H1 (cell line): ENCODE measurements around the gene RASL10B. TPM values are rescaled to one million over a fixed set of nuclear protein-coding genes. Genes with fewer than 3 reads are reported as not detected.

ENCODE experiments used
- CTCF ChIA-PET: fragments of 300-600 bp; sonication (Branson Sonifier 250); formaldehyde crosslinking; loops from one replicate; lab custom pipeline; 2021; ENCODE audit not compliant: partially characterized antibody; lab: Charles Lee
- POLR2A ChIA-PET: fragments of 300-600 bp; sonication (Branson Sonifier 250); formaldehyde crosslinking; loops from one replicate; lab custom pipeline; 2021; ENCODE audit warnings: inconsistent platforms; ENCODE audit not compliant: partially characterized antibody; lab: Charles Lee
- DNase-seq, 2 experiments: peaks; one replicate each; pipeline versions ENCODE4 v3.0.0 to v3.0.0-alpha.2; 2010 to 2022; ENCODE audit warnings: low spot score in 2 of 2, low read depth in 1 of 2, mixed read lengths in 1 of 2
- FAIRE-seq: peaks from 2 replicates; lab custom pipeline; 2011; peaks lifted over from hg19 to GRCh38; lab: Jason Lieb, UNC
- H2AFZ ChIP-seq: 2 replicates; pipeline ENCODE4 v1.8.1; 2012; ENCODE audit warnings: low read length, inconsistent platforms
- H2AK5ac ChIP-seq: 2 replicates; pipeline ENCODE4 v1.6.1; 2013; ENCODE audit warnings: low read depth, low read length
- H2BK120ac ChIP-seq: replicated peaks from 2 replicates; pipeline ENCODE3; 2013; ENCODE audit warnings: low read depth, low read length, inconsistent platforms
- H2BK12ac ChIP-seq: 2 replicates; pipeline ENCODE4 v1.6.1; 2013; ENCODE audit warnings: low read depth, low read length
- H2BK15ac ChIP-seq: 2 replicates; pipeline ENCODE4 v1.6.1; 2013; ENCODE audit warnings: low read length
- H2BK20ac ChIP-seq: 2 replicates; pipeline ENCODE4 v1.6.1; 2013; ENCODE audit warnings: low read length
- H2BK5ac ChIP-seq: 2 replicates; pipeline ENCODE4 v1.6.1; 2013; ENCODE audit warnings: low read depth, low read length
- H3K14ac ChIP-seq: 2 replicates; pipeline ENCODE4 v1.6.1; 2013; ENCODE audit warnings: inconsistent platforms; ENCODE audit not compliant: insufficient read length
- H3K18ac ChIP-seq: 2 replicates; pipeline ENCODE4 v1.6.1; 2013; ENCODE audit warnings: low read length; ENCODE audit errors: extremely low read depth
- H3K23ac ChIP-seq: 2 replicates; pipeline ENCODE4 v1.6.1; 2013; ENCODE audit warnings: inconsistent platforms; ENCODE audit not compliant: insufficient read length
- H3K23me2 ChIP-seq: 2 replicates; pipeline ENCODE4 v1.6.1; 2013; ENCODE audit warnings: low read depth, low read length
- H3K27ac ChIP-seq: 2 replicates; pipeline ENCODE4 v1.6.1; 2011; ENCODE audit warnings: low read depth, low read length, inconsistent platforms
- H3K27me3 ChIP-seq, 4 experiments: replicated peaks in 1 of 4; 1 replicate in 1 of 4; 2 replicates in 3 of 4; pipeline versions ENCODE4 v1.6.1 to v1.8.1; 2011 to 2013; ENCODE audit warnings: low read length in 3 of 4, mild to moderate bottlenecking in 3 of 4, inconsistent platforms in 2 of 4, mixed read lengths in 2 of 4, moderate library complexity in 1 of 4; ENCODE audit not compliant: control insufficient read depth in 3 of 4, insufficient read depth in 3 of 4; ENCODE audit errors: extremely low read depth in 1 of 4
- H3K36me3 ChIP-seq, 4 experiments: 2 replicates each; pipeline versions ENCODE4 v1.6.1 to v1.8.1; 2011 to 2013; ENCODE audit warnings: mild to moderate bottlenecking in 4 of 4, low read length in 3 of 4, moderate library complexity in 2 of 4, control low read depth in 1 of 4, inconsistent platforms in 1 of 4; ENCODE audit not compliant: insufficient read depth in 4 of 4, control insufficient read depth in 2 of 4
- H3K4ac ChIP-seq: replicated peaks from 2 replicates; pipeline ENCODE3; 2013; ENCODE audit warnings: low read length, low read depth, mixed read lengths, inconsistent platforms; ENCODE audit not compliant: insufficient read length
- H3K4me1 ChIP-seq, 4 experiments: replicated peaks in 1 of 4; 1 replicate in 1 of 4; 2 replicates in 3 of 4; pipeline versions ENCODE4 v1.6.1 to v1.8.1; 2011 to 2013; ENCODE audit warnings: low read length in 3 of 4, inconsistent platforms in 2 of 4, mixed read lengths in 1 of 4; ENCODE audit not compliant: insufficient read depth in 4 of 4, control insufficient read depth in 3 of 4
- H3K4me2 ChIP-seq, 2 experiments: 2 replicates each; pipeline versions ENCODE4 v1.6.1 to v1.8.1; 2011 to 2013; ENCODE audit warnings: low read depth in 2 of 2, low read length in 2 of 2, control low read depth in 1 of 2, inconsistent platforms in 1 of 2, mild to moderate bottlenecking in 1 of 2; ENCODE audit not compliant: insufficient read depth in 1 of 2
- H3K4me3 ChIP-seq, 4 experiments: fragments of 200-600, 300-600 bp in 1 of 4; sonication (generic), shearing (Covaris generic), sonication (Bioruptor Twin) in 1 of 4; 2 replicates each; pipeline versions ENCODE4 v1.5.1 to v1.8.1; 2011 to 2016; ENCODE audit warnings: low read length in 4 of 4, low read depth in 3 of 4, control low read depth in 2 of 4, inconsistent platforms in 2 of 4, mild to moderate bottlenecking in 2 of 4, mixed read lengths in 1 of 4, moderate library complexity in 1 of 4; ENCODE audit not compliant: insufficient read depth in 2 of 4; ENCODE audit errors: extremely low read depth in 1 of 4
- H3K56ac ChIP-seq: replicated peaks from 2 replicates; pipeline ENCODE3; 2013; ENCODE audit warnings: low read depth, mild to moderate bottlenecking, mixed read lengths, low read length, inconsistent platforms; ENCODE audit not compliant: insufficient read length
- H3K79me1 ChIP-seq: 2 replicates; pipeline ENCODE4 v1.6.1; 2013; ENCODE audit warnings: low read depth, low read length, control low read depth
- H3K79me2 ChIP-seq, 2 experiments: 2 replicates each; pipeline versions ENCODE4 v1.6.1 to v1.8.1; 2012 to 2013; ENCODE audit warnings: low read length in 2 of 2, mild to moderate bottlenecking in 2 of 2, inconsistent platforms in 1 of 2; ENCODE audit not compliant: insufficient read depth in 2 of 2, control insufficient read depth in 1 of 2
- H3K9ac ChIP-seq, 4 experiments: replicated peaks in 1 of 4; 1 replicate in 1 of 4; 2 replicates in 3 of 4; pipeline versions ENCODE4 v1.6.1 to v1.8.1; 2011 to 2013; ENCODE audit warnings: low read depth in 3 of 4, low read length in 3 of 4, control low read depth in 2 of 4, mild to moderate bottlenecking in 2 of 4, moderate library complexity in 2 of 4, inconsistent platforms in 1 of 4; ENCODE audit errors: extremely low read depth in 1 of 4
- H3K9me3 ChIP-seq, 2 experiments: 2 replicates each; pipeline versions ENCODE4 v1.6.1 to v1.8.1; 2012 to 2013; ENCODE audit warnings: mild to moderate bottlenecking in 2 of 2, moderate library complexity in 2 of 2, control low read depth in 1 of 2, inconsistent platforms in 1 of 2, low read depth in 1 of 2, low read length in 1 of 2, mixed read lengths in 1 of 2; ENCODE audit not compliant: insufficient read depth in 2 of 2
- H4K20me1 ChIP-seq, 2 experiments: replicated peaks in 1 of 2; 2 replicates each; pipeline versions ENCODE3 to v1.8.1; 2011 to 2013; ENCODE audit warnings: inconsistent platforms in 2 of 2, low read length in 2 of 2, mild to moderate bottlenecking in 1 of 2; ENCODE audit not compliant: insufficient read depth in 2 of 2, control insufficient read depth in 1 of 2
- H4K5ac ChIP-seq: 2 replicates; pipeline ENCODE4 v1.6.1; 2013; ENCODE audit warnings: low read length, low read depth, mixed read lengths, inconsistent platforms; ENCODE audit not compliant: insufficient read length
- H4K8ac ChIP-seq: 2 replicates; pipeline ENCODE4 v1.8.0; 2013; ENCODE audit warnings: mild to moderate bottlenecking, moderate library complexity, low read length, inconsistent platforms; ENCODE audit not compliant: insufficient read depth; ENCODE audit errors: extremely low read depth
- H4K91ac ChIP-seq: replicated peaks from 2 replicates; pipeline ENCODE3; 2013; ENCODE audit warnings: low read length, mixed read lengths, inconsistent platforms; ENCODE audit not compliant: insufficient read length
- ASH2L ChIP-seq: fragments of 200-600, 300-600 bp; sonication (generic); IDR thresholded peaks from one replicate; pipeline ENCODE4 v1.7.1; 2017; ENCODE audit warnings: low read length
- CBX5 ChIP-seq: fragments of 300-800, 300-1000 bp; sonication (generic); IDR thresholded peaks from 2 replicates; pipeline ENCODE4 v1.7.1; 2016; ENCODE audit warnings: antibody characterized with exemption, low read length, low read depth
- RFX5 ChIP-seq: IDR thresholded peaks from 2 replicates; pipeline ENCODE4 v1.6.1; 2011; ENCODE audit warnings: low read depth, low read length, improper control_type of control experiment, borderline replicate concordance
- SIRT6 ChIP-seq: IDR thresholded peaks from one replicate; pipeline ENCODE4 v1.7.1; 2012; ENCODE audit warnings: low read length, inconsistent platforms
- SP2 ChIP-seq: IDR thresholded peaks from 2 replicates; pipeline ENCODE4 v1.6.1; 2012; ENCODE audit warnings: mild to moderate bottlenecking, low read length, inconsistent platforms
- WGBS, 2 experiments: shearing (Covaris generic) in 1 of 2; methylation state at CpG; one replicate each; pipeline versions ENCODE4 v1.1.6 to v1.1.7; 2013 to 2015; ENCODE audit warnings: low lambda C conversion rate in 2 of 2, mixed read lengths in 2 of 2, inconsistent platforms in 1 of 2, low coverage in 1 of 2, missing lambda C conversion rate in 1 of 2; ENCODE audit not compliant: insufficient replicate concordance in 2 of 2, insufficient coverage in 1 of 2, insufficient read length in 1 of 2; ENCODE audit errors: extremely low coverage in 1 of 2, missing lambda C conversion rate in 1 of 2; 5-methylcytosine and 5-hydroxymethylcytosine counted together
- polyA plus RNA-seq, 7 experiments: library from polyadenylated mRNA; depleted of rRNA in 3 of 7; stranded (reverse) in 5 of 7; unstranded in 2 of 7; fragments of >200 nt in 5 of 7; fragments of 200-250 nt in 2 of 7; gene quantifications; 1 replicate in 5 of 7; 2 replicates in 1 of 7; 4 replicates in 1 of 7; pipeline versions ENCODE4 v1.2.1 to v1.2.3, GENCODE V29; 2011 to 2013; ENCODE audit warnings: missing spikeins in 2 of 7, mixed read lengths in 2 of 7
- total RNA-seq: library from RNA; stranded (reverse); fragmentation: NEBNext Ultra II Directional; extraction: Animal tissue kit (Norgen Biotek cat#: 25700); gene quantifications from 2 replicates; pipeline ENCODE4 v1.2.1, GENCODE V29; 2021
- TF ChIP-seq, protein P1 (sequence below), 3 experiments: IDR thresholded peaks; 1 replicate in 2 of 3; 2 replicates in 1 of 3; pipeline versions ENCODE4 v1.5.1 to v1.6.1; 2011; ENCODE audit warnings: low read length in 3 of 3, mild to moderate bottlenecking in 3 of 3, inconsistent platforms in 2 of 3, low read depth in 1 of 3, moderate library complexity in 1 of 3; ENCODE audit not compliant: insufficient read depth in 1 of 3; ENCODE audit errors: control extremely low read depth in 1 of 3

RASL10B gene
- total and polyA plus RNA-seq, 2 of the 8 experiments (the other 6 are each of a cell fraction or from before 2014, with no cell fraction given), result 17.5 to 22.8 TPM

DNA sequence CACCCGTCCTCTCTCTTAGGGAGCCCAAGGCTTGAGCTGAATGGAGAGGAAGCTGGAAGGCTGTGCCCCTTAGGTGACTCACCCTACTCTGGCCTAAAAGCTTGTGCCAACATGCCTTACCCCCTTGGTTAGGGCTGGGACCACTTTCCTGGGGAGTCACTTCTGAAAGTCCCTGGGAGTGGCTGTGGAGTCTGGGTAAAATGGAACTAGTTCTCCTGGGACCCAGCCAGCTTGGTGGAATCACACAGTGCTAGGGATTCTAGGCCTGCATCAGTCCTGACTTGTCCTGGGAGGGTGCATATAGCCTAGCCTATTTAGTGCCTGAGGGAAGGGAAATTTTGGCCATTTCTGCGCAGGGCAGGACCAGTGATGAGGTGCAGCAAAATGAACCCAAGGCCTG lies 53.5 kb downstream of the RASL10B start:
- Histone ChIP-seq H2BK20ac (no peak overlapping the region), H3K4me2 (no peak overlapping the region), H3K27ac (no peak overlapping the region), H2BK12ac (no peak overlapping the region), H3K9me3 (no peaks in the 10 kb centered on the region), H3K4me1 (peaks cover 0 to 2% (median 0%) of the 10 kb centered on the region in 4 experiments; a peak in 1 of 7 replicates), H4K5ac (no peak overlapping the region), H3K4ac (no peak overlapping the region), H4K8ac (no peak overlapping the region), H3K27me3 (peaks cover 0 to 4% (median 0%) of the 10 kb centered on the region in 4 experiments; a peak in 2 of 7 replicates), H2BK15ac (no peak overlapping the region), H4K91ac (no peak overlapping the region), H3K4me3 (no peak overlapping the region), H2AFZ (no peak overlapping the region), H2BK5ac (no peak overlapping the region), H3K9ac (no peak overlapping the region), H2BK120ac (no peak overlapping the region), H3K23ac (no peak overlapping the region), H4K20me1 (no peaks in the 10 kb centered on the region), H3K18ac (no peak overlapping the region), H3K23me2 (no peaks in the 10 kb centered on the region), H3K79me2 (no peaks in the 10 kb centered on the region), H3K79me1 (no peaks in the 10 kb centered on the region), H2AK5ac (no peak overlapping the region), H3K14ac (no peak overlapping the region), H3K36me3 (no peaks in the 10 kb centered on the region; a peak in 1 of 8 replicates), H3K56ac (no peak overlapping the region)
- ChIA-PET POLR2A (interaction anchor here (0.7 to 1.6 kb wide), 3 partner anchors 19 to 43 kb away, joined by 3 read pairs; no protein-coding TSS in a partner anchor), CTCF (interaction anchor here (0.8 to 17.5 kb wide), 5 partner anchors 18 to 232 kb away, joined by 3 to 247 read pairs (median 4); no protein-coding TSS in a partner anchor)
- WGBS, 2 experiments, result 81% methylated on average over 2 of the region's 2 CpGs; no CpG with 5 or more reads in 1 of the 2 experiments
- FAIRE-seq, result no peak
- no peak for DNase-seq
- TF ChIP-seq SP2 (no peak), RFX5 (no peak), SIRT6 (no peak), CBX5 (no peak), ASH2L (no peak)
- TF ChIP-seq, protein P1, sequence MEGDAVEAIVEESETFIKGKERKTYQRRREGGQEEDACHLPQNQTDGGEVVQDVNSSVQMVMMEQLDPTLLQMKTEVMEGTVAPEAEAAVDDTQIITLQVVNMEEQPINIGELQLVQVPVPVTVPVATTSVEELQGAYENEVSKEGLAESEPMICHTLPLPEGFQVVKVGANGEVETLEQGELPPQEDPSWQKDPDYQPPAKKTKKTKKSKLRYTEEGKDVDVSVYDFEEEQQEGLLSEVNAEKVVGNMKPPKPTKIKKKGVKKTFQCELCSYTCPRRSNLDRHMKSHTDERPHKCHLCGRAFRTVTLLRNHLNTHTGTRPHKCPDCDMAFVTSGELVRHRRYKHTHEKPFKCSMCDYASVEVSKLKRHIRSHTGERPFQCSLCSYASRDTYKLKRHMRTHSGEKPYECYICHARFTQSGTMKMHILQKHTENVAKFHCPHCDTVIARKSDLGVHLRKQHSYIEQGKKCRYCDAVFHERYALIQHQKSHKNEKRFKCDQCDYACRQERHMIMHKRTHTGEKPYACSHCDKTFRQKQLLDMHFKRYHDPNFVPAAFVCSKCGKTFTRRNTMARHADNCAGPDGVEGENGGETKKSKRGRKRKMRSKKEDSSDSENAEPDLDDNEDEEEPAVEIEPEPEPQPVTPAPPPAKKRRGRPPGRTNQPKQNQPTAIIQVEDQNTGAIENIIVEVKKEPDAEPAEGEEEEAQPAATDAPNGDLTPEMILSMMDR (IDR thresholded peaks at IDR 0.05; ENCODE audit: control extremely low read depth in 1 of 3, insufficient read depth in 1 of 3, low read depth in 1 of 3, low read length in 3 of 3), result no peak
